Non-pigmented ciliary epithelial cell (primary cell): Measurements from ENCODE around the gene CD6.

ENCODE experiments used
- DNase-seq: peaks from one replicate; pipeline ENCODE4 v3.0.0-alpha.2; 2010; ENCODE audit warnings: low read depth

CD6 gene

GRCh38 chr11:60985991-60986915 is 14.8 kb downstream of the CD6 start:
- peak; percentile 17 for DNase-seq

GRCh38 chr11:60987577-60988277 is 16.2 kb downstream of the CD6 start:
- DNase-seq, result no peak

- DNase-seq, result no peak
These were observed 17.2 kb downstream of the CD6 start for GRCh38 chr11:60988658-60989057.

- no peak for DNase-seq
These were observed 17.7 kb downstream of the CD6 start for GRCh38 chr11:60989093-60989650.

GRCh38 chr11:60991457-60991856 is 20.0 kb downstream of the CD6 start:
- DNase-seq, result no peak

- no peak for DNase-seq
These were observed 21.4 kb downstream of the CD6 start for GRCh38 chr11:60992842-60993409.

- no peak for DNase-seq
These were observed 22.1 kb downstream of the CD6 start for GRCh38 chr11:60993615-60994014.

GRCh38 chr11:60994541-60995080 is 23.1 kb downstream of the CD6 start:
- no peak for DNase-seq

GRCh38 chr11:60995798-60996197 is 24.3 kb downstream of the CD6 start:
- DNase-seq, result no peak

- DNase-seq, result no peak
These were observed 25.1 kb downstream of the CD6 start for GRCh38 chr11:60996381-60997138.

- no peak for DNase-seq
These were observed 28.9 kb downstream of the CD6 start for GRCh38 chr11:61000426-61000825.

- DNase-seq, result no peak
These were observed 30.5 kb downstream of the CD6 start for GRCh38 chr11:61001931-61002330.

GRCh38 chr11:61002598-61002997 is 31.1 kb downstream of the CD6 start:
- no peak for DNase-seq

- DNase-seq, result peak; percentile 15
These were observed 32.7 kb downstream of the CD6 start for GRCh38 chr11:61004180-61004611.

GRCh38 chr11:61004761-61005181 is 33.3 kb downstream of the CD6 start:
- DNase-seq, result no peak

GRCh38 chr11:61007383-61007955 is 36.0 kb downstream of the CD6 start:
- no peak for DNase-seq

- DNase-seq, result no peak
These were observed 36.7 kb downstream of the CD6 start for GRCh38 chr11:61007956-61008896.

GRCh38 chr11:61008971-61009370 is 37.5 kb downstream of the CD6 start:
- no peak for DNase-seq

- no peak for DNase-seq
These were observed 38.2 kb downstream of the CD6 start for GRCh38 chr11:61009392-61010275.
